IMR-90 (cell line): Measurements from ENCODE around the gene KCNJ10. TPM values are rescaled to one million over a fixed set of nuclear protein-coding genes. Genes with fewer than 3 reads are reported as not detected.

ENCODE experiments used
- ATAC-seq: fragments of 200-7000 bp; cut with Tn5 transposase; 2 replicates; pipeline ENCODE4 v1.9.1; 2020; ENCODE audit warnings: low read depth, mild to moderate bottlenecking, moderate library complexity
- BruUV-seq: library from RNA; stranded (reverse); fragments of 400-500 nt; replicated peaks from 2 replicates; lab custom pipeline; 2021; lab: Mats Ljungman, UMichigan
- CTCF ChIA-PET: fragments of 300-600 bp; formaldehyde crosslinking; extraction: SDS; loops from one replicate; lab custom pipeline; 2021; ENCODE audit warnings: antibody characterized with exemption; lab: Yijun Ruan, JAX
- POLR2A ChIA-PET: fragments of 300-600 bp; sonication (Branson Sonifier 250); formaldehyde crosslinking; loops from one replicate; lab custom pipeline; 2022; ENCODE audit warnings: antibody characterized with exemption; ENCODE audit not compliant: unreplicated experiment; lab: Charles Lee
- DNase-seq: peaks from one replicate; pipeline ENCODE4 v3.0.0; 2013
- H2AFZ ChIP-seq: replicated peaks from 2 replicates; pipeline ENCODE3; 2013; ENCODE audit warnings: low read length, mild to moderate bottlenecking; ENCODE audit not compliant: poor library complexity
- H2AK5ac ChIP-seq: 2 replicates; pipeline ENCODE4 v1.6.1; 2013; ENCODE audit warnings: low read depth, low read length, inconsistent platforms
- H2AK9ac ChIP-seq: replicated peaks from 2 replicates; pipeline ENCODE3; 2013; ENCODE audit warnings: mild to moderate bottlenecking, low read depth, low read length, moderate library complexity; ENCODE audit not compliant: poor library complexity
- H2BK120ac ChIP-seq: 2 replicates; pipeline ENCODE4 v1.6.1; 2013; ENCODE audit warnings: low read depth, low read length, inconsistent platforms
- H2BK15ac ChIP-seq: 3 replicates; pipeline ENCODE4 v1.6.1; 2013; ENCODE audit warnings: low read depth, low read length, inconsistent platforms
- H2BK20ac ChIP-seq: 2 replicates; pipeline ENCODE4 v1.6.1; 2013; ENCODE audit warnings: low read depth, mild to moderate bottlenecking, inconsistent platforms, low read length, moderate library complexity
- H2BK5ac ChIP-seq: 2 replicates; pipeline ENCODE4 v1.6.1; 2013; ENCODE audit warnings: mild to moderate bottlenecking, low read depth, low read length, inconsistent platforms; ENCODE audit not compliant: poor library complexity, severe bottlenecking
- H3K14ac ChIP-seq: replicated peaks from 2 replicates; pipeline ENCODE4 v1.6.1; 2013; ENCODE audit warnings: low read depth, low read length, inconsistent platforms
- H3K18ac ChIP-seq: 2 replicates; pipeline ENCODE4 v1.6.1; 2013; ENCODE audit warnings: low read depth, low read length, control low read depth
- H3K23ac ChIP-seq: 2 replicates; pipeline ENCODE4 v1.6.1; 2013; ENCODE audit warnings: low read depth, low read length, inconsistent platforms
- H3K27ac ChIP-seq: 2 replicates; pipeline ENCODE4 v1.5.1; 2013; ENCODE audit warnings: mild to moderate bottlenecking, control low read depth, low read length; ENCODE audit not compliant: insufficient read depth
- H3K27me3 ChIP-seq: 2 replicates; pipeline ENCODE4 v1.6.1; 2013; ENCODE audit warnings: low read length; ENCODE audit not compliant: control insufficient read depth, insufficient read depth
- H3K36me3 ChIP-seq: 2 replicates; pipeline ENCODE4 v1.6.1; 2013; ENCODE audit warnings: low read length, mixed read lengths; ENCODE audit not compliant: control insufficient read depth, insufficient read depth
- H3K4ac ChIP-seq: 2 replicates; pipeline ENCODE4 v1.6.1; 2013; ENCODE audit warnings: low read depth, low read length, inconsistent platforms
- H3K4me1 ChIP-seq: 2 replicates; pipeline ENCODE4 v1.6.1; 2013; ENCODE audit warnings: low read length, mixed read lengths; ENCODE audit not compliant: control insufficient read depth, insufficient read depth
- H3K4me2 ChIP-seq: 2 replicates; pipeline ENCODE4 v1.6.1; 2013; ENCODE audit warnings: low read depth, mild to moderate bottlenecking, control low read depth, low read length, moderate library complexity
- H3K4me3 ChIP-seq: 2 replicates; pipeline ENCODE4 v1.5.1; 2013; ENCODE audit warnings: low read depth, mild to moderate bottlenecking, control low read depth, low read length, moderate library complexity; ENCODE audit not compliant: insufficient read depth
- H3K56ac ChIP-seq: 2 replicates; pipeline ENCODE4 v1.6.1; 2013; ENCODE audit warnings: low read length, inconsistent platforms; ENCODE audit not compliant: insufficient read depth; ENCODE audit errors: extremely low read depth
- H3K79me1 ChIP-seq, 2 experiments: 2 replicates each; pipeline ENCODE4 v1.6.1; 2013; ENCODE audit warnings: low read length in 2 of 2, inconsistent platforms in 1 of 2, low read depth in 1 of 2
- H3K9ac ChIP-seq: 2 replicates; pipeline ENCODE4 v1.6.1; 2013; ENCODE audit warnings: low read depth, low read length, control low read depth
- H3K9me1 ChIP-seq: 2 replicates; pipeline ENCODE4 v1.6.1; 2013; ENCODE audit warnings: low read length, inconsistent platforms; ENCODE audit not compliant: insufficient read depth
- H3K9me3 ChIP-seq: 2 replicates; pipeline ENCODE4 v1.6.1; 2013; ENCODE audit warnings: low read length; ENCODE audit not compliant: control insufficient read depth, insufficient read depth
- H4K20me1 ChIP-seq: 2 replicates; pipeline ENCODE4 v1.6.1; 2013; ENCODE audit warnings: low read length, inconsistent platforms; ENCODE audit not compliant: insufficient read depth
- H4K5ac ChIP-seq: 2 replicates; pipeline ENCODE4 v1.6.1; 2013; ENCODE audit warnings: mild to moderate bottlenecking, low read depth, low read length, control low read depth
- H4K8ac ChIP-seq, 2 experiments: 2 replicates each; pipeline ENCODE4 v1.6.1; 2013; ENCODE audit warnings: low read depth in 2 of 2, low read length in 2 of 2, control low read depth in 1 of 2, inconsistent platforms in 1 of 2
- H4K91ac ChIP-seq: 2 replicates; pipeline ENCODE4 v1.6.1; 2013; ENCODE audit warnings: low read depth, low read length, inconsistent platforms; ENCODE audit not compliant: insufficient read depth
- MAZ ChIP-seq: IDR thresholded peaks from 2 replicates; pipeline ENCODE4 v1.6.1; 2012; ENCODE audit warnings: low read depth, mild to moderate bottlenecking, low read length, improper control_type of control experiment, moderate library complexity, borderline replicate concordance
- MXI1 ChIP-seq: IDR thresholded peaks from 2 replicates; pipeline ENCODE4 v1.6.1; 2012; ENCODE audit warnings: low read depth, mild to moderate bottlenecking, low read length, moderate library complexity, borderline replicate concordance
- NFE2L2 ChIP-seq: fragments of 150-350 bp; IDR thresholded peaks from 2 replicates; pipeline ENCODE4 v1.6.1; 2016; ENCODE audit warnings: low read depth, mild to moderate bottlenecking, low read length
- WGBS, 2 experiments: methylation state at CpG; one replicate each; pipeline versions ENCODE4 v1.1.5 to v1.1.7; 2013; ENCODE audit warnings: missing lambda C conversion rate in 2 of 2; ENCODE audit not compliant: insufficient read length in 1 of 2; ENCODE audit errors: extremely low coverage in 2 of 2; 5-methylcytosine and 5-hydroxymethylcytosine counted together
- dilution Hi-C: fragments of 300-500 bp; cut with HindIII; formaldehyde crosslinking; loops from one replicate; pipeline ENCODE4 v1.14.3; 2018; ENCODE audit warnings: low sequenced_read_pairs; ENCODE audit not compliant: unreplicated experiment
- in situ Hi-C: fragments of 300-500 bp; cut with MboI; formaldehyde crosslinking; loops from 3 replicates; pipeline ENCODE4 v1.14.3; 2019; ENCODE audit warnings: low sequenced_read_pairs, inconsistent platforms, mixed read lengths
- intact Hi-C: fragments of 100-400 bp; cut with micrococcal nuclease; formaldehyde crosslinking; loops from 2 replicates; pipeline ENCODE4 v1.10.0; 2022
- polyA plus RNA-seq, 3 experiments: library from polyadenylated mRNA; depleted of rRNA; stranded (reverse); fragments of >200 nt; gene quantifications; 2 replicates each; pipeline ENCODE4 v1.2.3, GENCODE V29; 2012; ENCODE audit warnings: low replicate concordance in 1 of 3
- total RNA-seq: library from RNA; depleted of rRNA; stranded (reverse); fragments of >200 nt; gene quantifications from 2 replicates; pipeline ENCODE4 v1.2.3, GENCODE V29; 2012

The KCNJ10 gene
- total and polyA plus RNA-seq, 2 of the 4 experiments (the other 2 are of a cell fraction), result not detected

- DNase-seq (peak; percentile 69), ATAC-seq (peak; percentile 67)
- H3K4me1 ChIP-seq, result peaks cover 16% of the 10 kb centered on the region
- H3K36me3 ChIP-seq, result peaks cover 3% of the 10 kb centered on the region; the same call in 1 of the 2 replicates
- peak within 1 kb of the TSS; percentile 45 for H3K14ac ChIP-seq
- BruUV-seq, result no TSS peak
- H2BK20ac ChIP-seq, result no peak within 1 kb of the TSS
- H2AK5ac ChIP-seq, result peak within 1 kb of the TSS; percentile 13; the same call in 1 of the 2 replicates
- dilution Hi-C loops (no loop called here), in situ Hi-C loops (loop anchor here (10.0 kb wide), 1 partner anchor 257 kb away; no protein-coding TSS in a partner anchor), intact Hi-C loops (no loop called here)
- H4K8ac ChIP-seq, result peak within 1 kb of the TSS; percentile 81 to 86
- peak within 1 kb of the TSS; percentile 74 for H4K5ac ChIP-seq
- H3K27me3 ChIP-seq, result no peaks in the 10 kb centered on the region
- peak within 1 kb of the TSS; percentile 55 for H3K9ac ChIP-seq
- H2AFZ ChIP-seq, result peak within 1 kb of the TSS; percentile 94
- 0 out of 2 replicates have a peak, but pooled peaks cover 5% of the 10 kb centered on the region for H4K20me1 ChIP-seq
- H3K23ac ChIP-seq, result no peak within 1 kb of the TSS
- peak within 1 kb of the TSS; percentile 66; the same call in 1 of the 2 replicates for H3K4ac ChIP-seq
- whole genome bisulfite sequencing, 2 experiments, result 6% methylated on average over 27 of the region's 64 CpGs; no CpG with 5 or more reads in 1 of the 2 experiments
- no peak within 1 kb of the TSS; the same call in 1 of the 2 replicates for H3K18ac ChIP-seq
- no peaks in the 10 kb centered on the region for H3K9me3 ChIP-seq
- no peak within 1 kb of the TSS for H2BK15ac ChIP-seq
- peak within 1 kb of the TSS; percentile 40; the same call in 1 of the 2 replicates for H3K27ac ChIP-seq
- no peaks in the 10 kb centered on the region for H3K9me1 ChIP-seq
- H2BK120ac ChIP-seq, result no peak within 1 kb of the TSS
- CTCF ChIA-PET, result interaction anchor here (0.9 to 1.0 kb wide), 2 partner anchors 20 to 279 kb away, joined by 3 read pairs; no protein-coding TSS in a partner anchor
- peaks cover 0 to 20% of the 10 kb centered on the region in 2 experiments; a peak in 3 of 4 replicates for H3K79me1 ChIP-seq
- 0 out of 2 replicates have a peak within 1 kb of the TSS, but pooled peaks have one; percentile 46 for H3K56ac ChIP-seq
- POLR2A ChIA-PET, result no interaction called here
- TF ChIP-seq MAZ (peak; percentile 67; the same call in 1 of the 2 replicates), MXI1 (0 out of 2 replicates have a peak, but pooled peaks have one; percentile 9), NFE2L2 (no peak)
- H3K4me2 ChIP-seq, result peak within 1 kb of the TSS; percentile 99
- H2BK5ac ChIP-seq, result no peak within 1 kb of the TSS
- peak within 1 kb of the TSS; percentile 24; the same call in 1 of the 2 replicates for H4K91ac ChIP-seq
- H3K4me3 ChIP-seq, result peak within 1 kb of the TSS; percentile 82
- peak within 1 kb of the TSS; percentile 91 for H2AK9ac ChIP-seq
These were observed 28.2 kb upstream of the KCNJ10 start, which contains the start of gene IGSF8 for GRCh38 chr1:160097911-160098851. IGSF8 (minus strand) TSS chr1:160098619; CDS start chr1:160098472, 147 bp downstream.
